Measurements from ENCODE around the gene FAM162A.

FAM162A gene

DNA sequence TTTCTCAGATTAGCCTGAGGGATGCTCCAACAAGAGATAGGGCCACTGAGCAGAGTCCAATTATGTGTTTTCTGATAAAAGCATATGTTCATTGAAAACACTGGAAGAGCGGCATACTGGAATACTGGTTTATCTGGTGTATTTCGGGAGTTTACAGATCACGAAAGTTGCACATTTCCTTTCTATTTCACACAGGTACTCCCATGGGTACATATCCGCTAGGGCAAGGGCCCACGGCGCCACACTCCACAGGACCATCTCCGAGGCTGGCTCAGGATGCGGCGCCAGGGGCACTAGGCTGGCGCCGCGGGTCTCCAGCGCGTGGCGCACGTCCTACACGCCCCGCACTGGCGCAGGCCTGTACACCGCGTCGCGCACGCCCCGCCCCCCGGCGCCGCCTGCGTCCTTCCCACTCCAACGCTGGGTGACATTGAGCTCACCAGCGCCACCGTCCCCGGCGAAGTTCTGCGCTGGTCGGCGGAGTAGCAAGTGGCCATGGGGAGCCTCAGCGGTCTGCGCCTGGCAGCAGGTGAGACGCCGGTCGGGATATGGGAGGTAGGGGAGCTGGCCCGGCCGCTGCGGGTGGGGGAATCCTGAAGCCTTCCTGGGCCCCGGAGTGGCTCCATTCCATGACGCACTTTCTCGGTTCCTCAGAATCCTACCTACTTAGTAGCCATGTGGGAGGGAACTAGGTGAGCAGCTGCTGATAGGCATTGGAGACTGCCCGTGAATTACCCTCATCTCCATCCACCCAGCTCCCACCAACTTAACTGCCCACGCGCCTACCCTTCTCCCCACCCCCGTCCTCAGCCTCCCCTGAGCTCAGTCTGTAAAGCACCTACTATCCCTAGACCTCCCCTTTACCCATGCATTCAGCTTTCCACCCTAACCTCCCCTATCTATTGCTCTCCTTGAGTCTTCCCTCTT lies at the start of gene FAM162A:
TSS of gene FAM162A (plus strand) at position 412 of the 927 bp plus-strand sequence. CDS start at position 496, 84 bp downstream.
- peak; percentile 82 for DNase-seq (ENCODE audit: low read depth)
- TF ChIP-seq CTCF (IDR thresholded peaks at IDR 0.05; ENCODE audit: low read length, missing control alignments) = peak; percentile 33
- peak within 1 kb of the TSS; percentile 99 for H3K4me3 ChIP-seq (replicated peaks; ENCODE audit: low read depth, low read length)

DNA sequence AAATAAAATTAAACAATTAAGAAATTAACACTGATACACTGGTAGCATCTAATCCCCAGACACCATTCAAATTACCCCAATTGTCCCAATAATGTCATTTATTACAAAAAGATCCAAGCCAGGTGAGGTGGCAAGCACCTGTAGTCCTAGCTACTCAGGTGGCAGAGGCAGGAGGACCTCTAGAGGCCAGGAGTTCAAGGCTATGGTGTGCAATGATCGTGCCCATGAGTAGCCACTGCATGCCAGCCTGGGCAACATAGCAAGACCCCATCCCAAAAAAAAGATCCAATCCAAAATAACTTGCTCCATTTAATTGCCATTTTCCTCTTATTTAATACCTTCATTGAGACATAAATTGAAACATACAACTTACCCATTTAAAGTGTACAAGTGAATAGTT lies 41.2 kb upstream of the FAM162A start:
- no peak for TF ChIP-seq CTCF (IDR thresholded peaks at IDR 0.05; ENCODE audit: low read length, missing control alignments)
- DNase-seq (ENCODE audit: low read depth) = no peak
- H3K4me3 ChIP-seq (replicated peaks; ENCODE audit: low read depth, low read length) = no peak overlapping the region

DNA sequence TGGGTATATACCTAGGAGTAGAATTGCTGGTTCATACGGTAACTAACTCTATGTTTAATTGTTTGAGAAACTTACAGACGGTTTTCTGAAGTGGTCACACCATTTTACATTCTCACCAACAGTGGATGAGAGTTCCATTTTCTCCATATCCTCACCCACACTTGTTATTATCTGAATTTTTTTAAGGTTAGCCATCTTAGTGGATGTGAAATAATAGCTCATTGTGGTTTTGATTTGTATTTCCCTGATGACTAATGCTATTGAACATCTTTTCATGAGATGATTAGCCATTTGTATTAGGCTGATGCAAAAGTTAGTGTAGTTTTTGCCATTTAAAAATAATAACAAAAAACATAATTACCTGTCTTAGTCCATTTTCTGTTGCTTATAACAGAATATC lies 40.3 kb upstream of the FAM162A start:
- DNase-seq (ENCODE audit: low read depth) = no peak
- H3K4me3 ChIP-seq (replicated peaks; ENCODE audit: low read depth, low read length) = no peak overlapping the region
- no peak for TF ChIP-seq CTCF (IDR thresholded peaks at IDR 0.05; ENCODE audit: low read length, missing control alignments)

- no peak overlapping the region for H3K4me3 ChIP-seq (replicated peaks; ENCODE audit: low read depth, low read length)
- no peak for TF ChIP-seq CTCF (IDR thresholded peaks at IDR 0.05; ENCODE audit: low read length, missing control alignments)
- no peak for DNase-seq (ENCODE audit: low read depth)
Measured at GRCh38 chr3:122349171-122349570, 34.8 kb upstream of the FAM162A start.

DNA sequence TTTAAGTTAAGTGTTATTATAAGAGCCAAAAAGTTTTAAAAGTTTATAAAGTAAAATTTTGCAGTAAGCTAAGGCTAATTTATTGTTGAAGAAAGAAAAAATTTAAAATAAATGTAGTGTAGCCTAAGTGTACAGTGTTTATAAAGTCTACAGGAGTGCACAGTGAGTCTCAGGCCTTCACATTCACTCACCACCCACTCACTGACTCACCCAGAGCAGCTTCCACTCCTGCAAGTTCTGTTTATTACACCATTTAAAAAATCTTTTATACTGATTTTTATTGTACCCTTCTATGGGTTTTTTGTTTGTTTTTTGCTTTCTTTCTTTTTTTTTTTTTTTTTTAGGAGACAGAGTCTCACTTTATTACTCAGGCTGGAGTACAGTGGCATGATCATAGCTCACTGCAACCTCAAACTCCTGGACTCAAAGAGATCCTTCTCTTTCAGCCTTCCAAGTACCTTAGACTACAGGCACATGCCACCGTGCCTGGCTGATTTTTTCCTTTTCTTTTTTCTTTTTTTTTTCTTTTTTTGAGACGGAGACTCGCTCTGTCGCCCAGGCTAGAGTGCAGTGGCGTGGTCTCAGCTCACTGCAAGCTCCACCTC lies 33.1 kb upstream of the FAM162A start:
- peak; percentile 42 for DNase-seq (ENCODE audit: low read depth)
- TF ChIP-seq CTCF (IDR thresholded peaks at IDR 0.05; ENCODE audit: low read length, missing control alignments) = no peak
- no peak overlapping the region for H3K4me3 ChIP-seq (replicated peaks; ENCODE audit: low read depth, low read length)

- DNase-seq (ENCODE audit: low read depth) = no peak
- H3K4me3 ChIP-seq (replicated peaks; ENCODE audit: low read depth, low read length) = no peak overlapping the region
- TF ChIP-seq CTCF (IDR thresholded peaks at IDR 0.05; ENCODE audit: low read length, missing control alignments) = no peak
Measured at GRCh38 chr3:122351612-122352011, 32.4 kb upstream of the FAM162A start.
